ENCODE results near the gene GALNT17. TPM values are rescaled to one million over a fixed set of nuclear protein-coding genes. Genes with fewer than 3 reads are reported as not detected.

GALNT17 gene
- polyA plus RNA-seq, 1 donor (not counting 4 experiments of a cell fraction or from before 2014, with no cell fraction given), result not detected

- Histone ChIP-seq H3K4me3 (ENCODE audit: control insufficient read depth in 2 of 3, extremely low read depth in 1 of 3, insufficient read depth in 2 of 3, low read depth in 1 of 3, low read length in 3 of 3) (no peak overlapping the region), H3K9me1 (ENCODE audit: control insufficient read depth, extremely low read depth, insufficient read depth, low read length) (no peaks in the 10 kb centered on the region), H3K27ac (ENCODE audit: control insufficient read depth, insufficient read depth, low read length) (no peak overlapping the region), H3K79me2 (ENCODE audit: control insufficient read depth, insufficient read depth, low read length) (no peaks in the 10 kb centered on the region), H3K27me3 (ENCODE audit: control insufficient read depth, extremely low read depth, insufficient read depth, low read length) (no peaks in the 10 kb centered on the region), H3K9ac (ENCODE audit: control insufficient read depth, extremely low read depth, insufficient read depth, low read length) (no peak overlapping the region), H3K9me3 (ENCODE audit: control insufficient read depth, low read depth, low read length) (no peaks in the 10 kb centered on the region), H3K36me3 (ENCODE audit: control insufficient read depth in 2 of 2, extremely low read depth in 1 of 2, insufficient read depth in 2 of 2, low read length in 2 of 2) (no peaks in the 10 kb centered on the region), H4K20me1 (ENCODE audit: control insufficient read depth, extremely low read depth, insufficient read depth, low read length) (no peaks in the 10 kb centered on the region), H2AFZ (ENCODE audit: control insufficient read depth, low read length) (no peak overlapping the region), H3K4me2 (ENCODE audit: control insufficient read depth, extremely low read depth, insufficient read depth, low read depth, low read length) (no peak overlapping the region), H3K4me1 (ENCODE audit: control insufficient read depth, extremely low read depth, insufficient read depth, low read length) (no peaks in the 10 kb centered on the region)
- FAIRE-seq (no peak), DNase-seq (ENCODE audit: low read depth, low spot score) (no peak)
- dilution Hi-C loops (cut with MboI; ENCODE audit: extremely low pct_ligation_motif_present, low sequenced_read_pairs), result no loop called here
- TF ChIP-seq CTCF (optimal IDR thresholded peaks at IDR 0.05 in 1 of 3, IDR thresholded peaks at IDR 0.05 in 1 of 3, conservative IDR thresholded peaks at IDR 0.05 in 1 of 3; ENCODE audit: extremely low read depth in 1 of 3, insufficient read depth in 2 of 3, low read length in 3 of 3) (no peak), EZH2 (IDR thresholded peaks at IDR 0.05; ENCODE audit: low read length) (no peak)
Measured at GRCh38 chr7:71705217-71705616, 573.3 kb downstream of the GALNT17 start.

GRCh38 chr7:71705901-71706596 is 574.1 kb downstream of the GALNT17 start:
- H3K9me3 ChIP-seq (ENCODE audit: control insufficient read depth, low read depth, low read length), result no peaks in the 10 kb centered on the region
- TF ChIP-seq EZH2 (IDR thresholded peaks at IDR 0.05; ENCODE audit: low read length) (no peak), CTCF (optimal IDR thresholded peaks at IDR 0.05 in 1 of 3, IDR thresholded peaks at IDR 0.05 in 1 of 3, conservative IDR thresholded peaks at IDR 0.05 in 1 of 3; ENCODE audit: extremely low read depth in 1 of 3, insufficient read depth in 2 of 3, low read length in 3 of 3) (no peak)
- H2AFZ ChIP-seq (ENCODE audit: control insufficient read depth, low read length), result no peak overlapping the region
- no peak for DNase-seq (ENCODE audit: low read depth, low spot score)
- H3K4me2 ChIP-seq (ENCODE audit: control insufficient read depth, extremely low read depth, insufficient read depth, low read depth, low read length), result no peak overlapping the region
- no peak overlapping the region for H3K4me3 ChIP-seq (ENCODE audit: control insufficient read depth in 2 of 3, extremely low read depth in 1 of 3, insufficient read depth in 2 of 3, low read depth in 1 of 3, low read length in 3 of 3)
- no peak overlapping the region for H3K9ac ChIP-seq (ENCODE audit: control insufficient read depth, extremely low read depth, insufficient read depth, low read length)
- H3K9me1 ChIP-seq (ENCODE audit: control insufficient read depth, extremely low read depth, insufficient read depth, low read length), result no peaks in the 10 kb centered on the region
- H3K79me2 ChIP-seq (ENCODE audit: control insufficient read depth, insufficient read depth, low read length), result no peaks in the 10 kb centered on the region
- dilution Hi-C loops (cut with MboI; ENCODE audit: extremely low pct_ligation_motif_present, low sequenced_read_pairs), result no loop called here
- H3K36me3 ChIP-seq (ENCODE audit: control insufficient read depth in 2 of 2, extremely low read depth in 1 of 2, insufficient read depth in 2 of 2, low read length in 2 of 2), result no peaks in the 10 kb centered on the region
- H3K4me1 ChIP-seq (ENCODE audit: control insufficient read depth, extremely low read depth, insufficient read depth, low read length), result no peaks in the 10 kb centered on the region
- no peak overlapping the region for H3K27ac ChIP-seq (ENCODE audit: control insufficient read depth, insufficient read depth, low read length)
- FAIRE-seq, result no peak
- H4K20me1 ChIP-seq (ENCODE audit: control insufficient read depth, extremely low read depth, insufficient read depth, low read length), result no peaks in the 10 kb centered on the region
- H3K27me3 ChIP-seq (ENCODE audit: control insufficient read depth, extremely low read depth, insufficient read depth, low read length), result no peaks in the 10 kb centered on the region
